Adrenal gland (tissue), 12 donors: Measurements from ENCODE around the gene UBR3. TPM values are rescaled to one million over a fixed set of nuclear protein-coding genes. Genes with fewer than 3 reads are reported as not detected.

Experiments
- DNase-seq, 7 donors: peaks; one replicate each; pipeline ENCODE4 v3.0.0-alpha.2; 2019 to 2020
- H3K27ac ChIP-seq, 5 donors: fragments of 200-600 bp; sonication (generic) in 4 of 5; 1 replicate in 3 of 5; 2 replicates in 2 of 5; pipeline versions ENCODE4 v1.5.1 to v1.8.0; 2016 to 2020; ENCODE audit warnings: mild to moderate bottlenecking in 1 of 5
- H3K27me3 ChIP-seq: fragments of 200-600 bp; 2 replicates; pipeline ENCODE4 v1.8.0; 2021
- H3K36me3 ChIP-seq, 2 donors: fragments of 200-600 bp; replicated peaks in 1 of 2; 1 replicate in 1 of 2; 2 replicates in 1 of 2; pipeline versions ENCODE4 v1.5.1 to v1.8.0; 2018 to 2022
- H3K4me1 ChIP-seq, 2 donors: fragments of 200-600 bp; replicated peaks in 1 of 2; 1 replicate in 1 of 2; 2 replicates in 1 of 2; pipeline versions ENCODE4 v1.5.1 to v1.8.0; 2018 to 2021
- H3K4me3 ChIP-seq, 4 donors: fragments of 200-600 bp; sonication (generic) in 3 of 4; one replicate each; pipeline ENCODE4 v1.5.1; 2016 to 2018
- H3K9me3 ChIP-seq, 3 donors: fragments of 200-600 bp; sonication (generic) in 1 of 3; replicated peaks in 1 of 3; 1 replicate in 2 of 3; 2 replicates in 1 of 3; pipeline versions ENCODE4 v1.5.1 to v1.8.0; 2016 to 2021
- CTCF ChIP-seq, 6 experiments: fragments of 450-650 bp in 4 of 6; fragments of 200-600 bp in 2 of 6; sonication (generic) in 1 of 6; IDR thresholded peaks; 1 replicate in 5 of 6; 2 replicates in 1 of 6; pipeline versions ENCODE4 v1.5.1 to v1.8.0; 2016 to 2021; ENCODE audit warnings: antibody characterized with exemption in 6 of 6, mild to moderate bottlenecking in 2 of 6, moderate library complexity in 1 of 6
- POLR2A ChIP-seq, 2 donors: fragments of 450-650 bp; IDR thresholded peaks; one replicate each; pipeline ENCODE4 v1.6.1; 2017; ENCODE audit warnings: antibody characterized with exemption in 2 of 2, mild to moderate bottlenecking in 2 of 2, moderate library complexity in 1 of 2
- WGBS, 4 donors: extraction: QIAGEN DNeasy Blood & Tissue Kit in 2 of 4; methylation state at CpG; one replicate each; pipeline versions ENCODE4 v1.1.5 to v1.1.7; 2013 to 2017; 5-methylcytosine and 5-hydroxymethylcytosine counted together
- intact Hi-C, 2 donors: fragments of 100-400 bp; cut with DNase I; formaldehyde crosslinking; loops; one replicate each; pipeline versions ENCODE4 v1.14.1 to v1.15.0; 2022 to 2023
- polyA plus RNA-seq, 3 donors: library from polyadenylated mRNA; stranded (reverse); fragments of 200-250 nt in 2 of 3; fragments of 350-450 nt in 1 of 3; fragmentation: Illumina TruSeq in 1 of 3; extraction: RNeasy Lipid Tissue Mini Kit (QIAGEN cat#74804) in 1 of 3; gene quantifications; one replicate each; pipeline ENCODE4 v1.2.3, GENCODE V29; 2013 to 2014
- total RNA-seq, 9 donors: library from RNA; depleted of rRNA in 4 of 9; stranded (reverse); fragments of >200 nt in 4 of 9; fragments of 120-200 nt in 1 of 9; fragmentation: NEBNext Ultra II Directional in 1 of 9; extraction: Animal tissue kit (Norgen Biotek cat#: 25700) in 1 of 9; gene quantifications; one replicate each; pipeline versions ENCODE4 v1.1.0 to v1.2.4, GENCODE V29; 2013 to 2023
- donor health status: healthy with polysubstance abuse.
- donor health status: Bipolar disorder and iron deficiency.
- donor health status: DM: yes; HTN: yes; CAD: no.
- donor health status: DM: no; HTN: no; CAD: no.
- donor health status: DM: no; HTN: no; CAD: no.
- donor health status: DM: yes; HTN: yes; CAD: no.

The UBR3 gene
- total and polyA plus RNA-seq, 12 donors, result 25.5 to 85.7 (median 62.8) TPM

GRCh38 chr2:169797601-169798000 lies 29.7 kb upstream of the UBR3 start:
- Histone ChIP-seq H3K4me1 (peaks cover 0 to 17% of the 10 kb centered on the region in 2 donors), H3K27ac (no peak overlapping the region), H3K27me3 (no peaks in the 10 kb centered on the region), H3K4me3 (no peak overlapping the region), H3K9me3 (no peaks in the 10 kb centered on the region), H3K36me3 (peaks cover 0 to 9% of the 10 kb centered on the region in 2 donors)
- intact Hi-C loops, result no loop called here
- WGBS, 4 donors, result 83 to 88% (median 85%) methylated on average over 5 of the region's 5 CpGs
- no peak for DNase-seq
- TF ChIP-seq CTCF (IDR thresholded peaks at IDR 0.05) (no peak), POLR2A (IDR thresholded peaks at IDR 0.05) (no peak)

GRCh38 chr2:169798397-169798717 lies 28.9 kb upstream of the UBR3 start:
- no peak for TF ChIP-seq POLR2A (IDR thresholded peaks at IDR 0.05)
- TF ChIP-seq CTCF (IDR thresholded peaks at IDR 0.05), result no peak
- peak overlapping the region in 3 of 4 donors; percentile 69 to 82 (median 72) for H3K4me3 ChIP-seq
- intact Hi-C loops, result no loop called here
- H3K4me1 ChIP-seq, result peaks cover 0 to 17% of the 10 kb centered on the region in 2 donors
- no peak for DNase-seq
- no peaks in the 10 kb centered on the region for H3K27me3 ChIP-seq
- H3K9me3 ChIP-seq, result no peaks in the 10 kb centered on the region
- WGBS, 4 donors, result 4 to 9% (median 5%) methylated on average over 4 of the region's 4 CpGs
- peak overlapping the region in 2 of 5 donors; percentile 76 to 84 for H3K27ac ChIP-seq
- H3K36me3 ChIP-seq, result peaks cover 0 to 9% of the 10 kb centered on the region in 2 donors

GRCh38 chr2:169798718-169799592 lies 28.3 kb upstream of the UBR3 start, which contains the start of gene SSB:
Gene SSB (plus strand): TSS chr2:169798871. CDS start chr2:169800961, 2,090 bp downstream.
- 0 to 1% (median 0%) methylated on average over 23 to 67 of the region's 67 CpGs for WGBS, 4 donors
- Histone ChIP-seq H3K27me3 (no peaks in the 10 kb centered on the region), H3K4me1 (peaks cover 0 to 17% of the 10 kb centered on the region in 2 donors), H3K4me3 (peak within 1 kb of the TSS; percentile 60 to 82 (median 70)), H3K27ac (peak within 1 kb of the TSS in 4 of 5 donors; percentile 60 to 84 (median 72)), H3K36me3 (peaks cover 0 to 9% of the 10 kb centered on the region in 2 donors), H3K9me3 (no peaks in the 10 kb centered on the region)
- peak; percentile 24 to 71 for TF ChIP-seq POLR2A (IDR thresholded peaks at IDR 0.05)
- no peak for TF ChIP-seq CTCF (IDR thresholded peaks at IDR 0.05)
- intact Hi-C loops, result no loop called here
- DNase-seq, result peak; percentile 90 to 93 (median 92)

- TF ChIP-seq CTCF (IDR thresholded peaks at IDR 0.05) (no peak), POLR2A (IDR thresholded peaks at IDR 0.05) (no peak)
- Histone ChIP-seq H3K27me3 (no peaks in the 10 kb centered on the region), H3K4me3 (no peak overlapping the region), H3K4me1 (peaks cover 0 to 17% of the 10 kb centered on the region in 2 donors), H3K27ac (no peak overlapping the region), H3K36me3 (peaks cover 0 to 39% of the 10 kb centered on the region in 2 donors), H3K9me3 (no peaks in the 10 kb centered on the region)
- DNase-seq, result no peak
- intact Hi-C loops, result no loop called here
- WGBS, 4 donors, result 93 to 97% (median 95%) methylated on average over 9 of the region's 9 CpGs
Measured at GRCh38 chr2:169803480-169803879, 23.8 kb upstream of the UBR3 start.
